DMS 273 (cell line): ENCODE data around the gene TMEM72.
A peak's percentile ranks its signal among the peaks of the same experiment; 100 is the strongest.

Source experiments
- DNase-seq: peaks from one replicate; lab custom pipeline; 2025; ENCODE audit not compliant: unreplicated experiment; lab: John Stamatoyannopoulos, UW

Gene TMEM72

DNA sequence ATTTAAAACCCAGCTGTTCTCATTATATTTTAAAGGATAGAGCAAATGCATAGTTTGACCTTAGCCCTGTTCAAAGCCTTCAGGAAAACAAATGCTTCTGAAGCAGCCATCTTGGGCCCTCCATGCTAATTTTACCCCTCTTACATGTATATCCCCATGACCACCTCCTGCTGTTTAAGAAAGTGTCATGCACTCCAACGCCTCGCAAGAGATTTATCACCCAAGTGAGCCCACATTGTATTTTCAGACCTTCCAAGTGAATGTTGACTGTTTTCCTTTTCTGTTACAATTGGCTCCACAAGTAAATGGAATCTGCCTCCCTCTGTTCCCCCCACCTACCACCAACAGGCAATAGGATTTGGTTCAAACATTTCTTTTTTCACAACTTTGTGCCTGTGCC, 5.3 kb downstream of the TMEM72 start:
- no peak for DNase-seq

DNA sequence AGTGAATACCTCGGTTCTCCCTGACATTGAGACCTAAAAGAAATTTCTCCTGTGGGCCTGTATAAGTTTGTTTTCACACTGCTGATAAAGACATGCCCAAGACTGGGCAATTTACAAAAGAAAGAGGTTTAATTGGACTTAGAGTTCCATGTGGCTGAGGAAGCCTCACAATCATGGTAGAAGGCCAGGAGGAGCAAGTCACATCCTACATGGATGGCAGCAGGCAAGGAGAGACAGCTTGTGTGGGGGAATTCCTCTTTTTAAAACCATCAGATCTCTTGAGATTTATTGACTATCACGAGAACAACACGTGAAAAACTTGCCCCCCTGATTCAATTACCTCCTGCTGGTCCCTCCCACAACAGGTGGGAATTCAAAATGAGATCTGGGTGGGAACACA, 6.7 kb downstream of the TMEM72 start:
- DNase-seq, result no peak

DNA sequence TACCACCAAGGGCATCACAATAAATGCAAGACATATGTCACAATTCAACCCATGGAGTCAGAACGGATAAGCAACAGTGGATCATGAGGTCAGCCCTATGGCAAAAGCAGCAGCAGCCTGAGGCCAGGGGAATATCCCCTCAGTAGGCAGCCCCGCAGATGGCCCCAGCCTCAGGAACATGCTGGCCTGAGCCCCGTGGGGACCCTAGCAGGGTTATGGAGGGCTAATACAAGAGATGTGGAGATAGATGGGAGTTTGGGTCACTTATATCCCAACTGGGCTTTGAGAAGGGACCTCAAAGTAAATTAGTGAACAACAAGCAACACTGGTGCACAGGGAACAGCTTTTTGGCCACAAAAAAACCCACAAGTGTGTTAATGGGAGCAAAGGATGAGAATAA, 9.1 kb downstream of the TMEM72 start:
- no peak for DNase-seq

DNA sequence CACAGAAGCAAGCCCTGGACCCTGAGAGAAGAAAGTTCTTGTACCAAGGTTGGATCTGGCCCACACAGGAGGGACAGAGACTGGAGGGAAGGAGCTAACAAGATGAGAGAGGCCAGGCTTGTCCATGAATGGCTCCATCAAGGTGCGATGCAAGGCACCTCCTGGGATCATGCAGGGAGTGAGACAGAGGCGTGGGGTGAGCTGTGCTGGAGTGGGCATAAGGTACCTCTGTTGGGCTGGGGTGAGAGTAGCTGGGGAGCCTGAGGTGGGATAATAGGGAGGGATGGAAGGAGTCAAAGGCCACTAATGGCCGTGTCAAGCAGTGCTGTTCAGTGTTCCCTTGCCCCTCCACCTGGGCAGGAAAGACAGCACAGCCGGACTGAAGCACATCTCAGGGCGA, 9.9 kb downstream of the TMEM72 start:
- DNase-seq, result no peak

DNA sequence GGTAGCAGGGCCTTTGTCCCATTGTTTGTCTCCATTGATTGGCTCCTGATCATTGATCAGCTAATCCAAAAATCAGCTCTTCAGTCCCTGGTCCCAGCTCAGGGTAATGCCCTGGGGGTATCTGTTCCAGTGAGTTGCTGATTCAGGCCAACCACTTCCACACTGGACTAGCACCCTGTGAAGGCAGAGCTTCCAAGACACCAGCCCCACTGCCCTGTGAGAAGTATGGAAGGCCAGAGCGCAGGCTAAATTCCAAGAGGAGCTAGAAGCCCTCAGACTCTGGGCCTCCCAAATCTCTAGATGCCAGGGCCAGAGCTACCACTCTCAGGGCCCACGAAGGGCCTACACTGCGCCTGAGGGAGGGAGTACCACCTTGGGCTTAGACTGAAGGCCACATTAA, 10.4 kb downstream of the TMEM72 start:
- no peak for DNase-seq

DNA sequence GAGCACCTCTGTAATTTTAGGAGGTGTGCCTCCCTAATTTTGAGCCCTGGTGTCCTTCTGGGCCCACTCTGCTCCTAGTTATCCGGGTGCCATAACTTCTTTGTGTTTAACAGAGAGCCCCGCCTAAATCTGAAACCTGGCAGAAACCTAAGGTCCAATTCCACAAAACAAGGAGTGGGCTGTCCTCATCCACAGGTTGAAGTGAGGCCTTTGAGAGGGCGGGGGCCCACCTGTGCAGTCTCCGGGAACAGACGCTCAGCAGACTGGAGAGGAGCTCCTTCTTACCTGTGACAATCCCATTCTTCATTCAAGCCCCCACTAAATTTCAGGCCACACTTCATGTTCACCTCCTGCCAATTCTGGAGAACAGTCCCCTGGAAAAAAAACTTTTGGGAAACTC, 10.9 kb downstream of the TMEM72 start:
- no peak for DNase-seq

DNA sequence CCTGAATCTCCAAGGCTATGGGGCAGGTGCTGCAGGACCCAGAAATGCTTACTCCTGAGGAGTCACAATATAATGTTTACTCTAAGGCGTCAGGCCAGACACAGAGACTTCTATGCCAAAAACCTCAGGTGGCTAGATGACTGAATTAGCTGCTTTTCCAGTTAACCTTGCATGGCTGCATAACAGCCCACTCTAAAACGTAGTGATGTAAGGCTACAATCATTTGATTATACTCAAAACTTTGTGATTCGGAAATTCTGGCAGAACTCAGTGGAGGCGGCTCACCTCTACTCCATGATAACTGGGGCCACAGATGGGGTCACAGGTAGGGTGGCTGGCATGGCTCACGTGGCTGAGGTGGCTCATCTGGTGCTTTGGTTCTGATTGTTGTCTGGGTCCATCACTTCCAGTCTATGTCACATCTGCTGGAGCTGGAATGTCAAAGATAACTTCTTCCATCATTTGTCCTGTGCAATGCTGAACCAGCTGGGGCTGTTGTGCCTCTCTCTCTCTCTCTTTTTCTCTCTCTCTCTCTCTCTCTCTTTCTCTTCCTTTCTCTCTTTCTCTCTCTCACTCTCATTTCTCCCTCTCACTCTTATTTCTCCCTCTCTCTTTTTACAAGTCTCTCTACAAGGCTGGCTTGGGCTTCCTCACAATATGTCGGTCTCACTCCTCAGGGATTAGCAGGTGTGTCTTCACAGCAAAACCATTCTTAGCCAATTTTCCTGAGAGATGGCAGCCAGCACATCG, 11.8 kb downstream of the TMEM72 start:
- DNase-seq, result no peak

DNA sequence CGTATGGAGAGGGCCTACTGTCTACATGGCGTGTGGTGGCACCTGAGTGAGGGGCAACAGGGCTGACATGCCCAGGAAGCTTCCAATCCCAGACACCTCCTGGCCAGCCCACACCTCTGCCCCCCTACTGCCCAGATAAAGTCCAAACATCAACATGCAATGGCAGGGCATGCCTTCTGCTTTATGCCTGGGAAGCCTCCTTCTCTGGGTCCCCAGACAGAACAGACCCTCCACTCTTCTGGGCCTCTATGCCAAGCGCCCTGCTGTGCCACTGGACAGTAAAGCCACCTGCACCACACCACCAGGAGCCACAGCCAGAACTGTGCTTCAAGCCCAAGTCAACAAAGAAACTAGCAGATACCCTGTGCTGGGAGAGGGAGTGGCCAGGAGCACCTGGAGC, 12.5 kb downstream of the TMEM72 start:
- no peak for DNase-seq

DNA sequence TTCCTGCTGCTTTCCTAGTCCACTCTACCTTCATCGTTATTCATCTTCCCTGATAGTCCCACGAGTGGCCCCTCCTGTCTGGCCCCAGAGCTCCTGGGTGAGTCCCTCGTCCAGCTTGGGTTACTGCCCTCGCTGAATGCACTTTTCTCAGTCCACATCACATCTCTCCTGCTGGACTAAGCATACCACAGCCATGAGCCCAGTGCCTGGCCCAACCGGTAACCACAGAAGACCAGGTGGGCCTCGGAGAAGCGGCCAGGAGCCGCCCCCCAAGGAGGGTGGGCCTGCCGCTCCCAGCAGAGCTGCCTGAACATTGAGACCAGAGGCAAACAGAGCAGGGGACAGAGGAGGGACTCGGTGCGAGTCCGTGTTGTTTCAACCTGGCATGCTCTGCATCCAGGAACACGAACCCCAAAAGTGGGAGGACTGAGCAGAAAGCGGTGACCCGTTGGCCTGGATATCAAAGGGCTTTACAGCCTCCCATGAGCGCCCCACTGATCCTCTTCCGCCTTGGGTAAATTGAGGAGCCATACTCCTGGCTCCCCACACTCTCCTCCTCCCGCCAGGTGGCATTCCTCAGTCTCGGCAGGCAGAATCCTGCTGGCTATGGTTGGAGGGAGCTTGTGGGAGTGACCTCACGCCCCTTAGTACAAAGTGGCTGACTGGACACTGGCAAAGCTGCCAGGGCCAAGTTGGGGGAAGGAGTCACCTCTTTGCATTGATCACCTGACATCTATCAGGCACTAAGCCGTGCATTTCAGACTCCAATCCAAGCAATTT, 13.3 kb downstream of the TMEM72 start:
- no peak for DNase-seq

DNA sequence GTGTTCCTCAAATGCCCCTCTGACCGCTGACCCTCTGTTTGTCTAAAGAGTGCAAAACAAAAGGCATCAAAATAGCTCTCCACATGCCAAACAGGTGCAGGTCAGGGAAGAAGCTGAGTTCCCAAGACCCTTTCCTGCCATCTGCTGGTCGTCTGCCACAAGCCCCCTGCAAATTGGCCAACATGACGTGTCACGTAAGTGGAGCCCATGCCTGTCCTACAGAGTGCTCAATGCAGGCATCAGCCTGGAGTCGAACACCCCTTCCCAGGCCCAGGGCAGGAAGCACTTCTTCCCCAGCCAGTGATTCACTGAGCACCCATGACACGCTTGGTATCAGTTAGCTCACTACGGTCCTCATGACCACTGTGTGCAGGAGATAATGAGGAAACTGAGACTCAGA, 14.1 kb downstream of the TMEM72 start:
- DNase-seq, result peak; percentile 60

DNA sequence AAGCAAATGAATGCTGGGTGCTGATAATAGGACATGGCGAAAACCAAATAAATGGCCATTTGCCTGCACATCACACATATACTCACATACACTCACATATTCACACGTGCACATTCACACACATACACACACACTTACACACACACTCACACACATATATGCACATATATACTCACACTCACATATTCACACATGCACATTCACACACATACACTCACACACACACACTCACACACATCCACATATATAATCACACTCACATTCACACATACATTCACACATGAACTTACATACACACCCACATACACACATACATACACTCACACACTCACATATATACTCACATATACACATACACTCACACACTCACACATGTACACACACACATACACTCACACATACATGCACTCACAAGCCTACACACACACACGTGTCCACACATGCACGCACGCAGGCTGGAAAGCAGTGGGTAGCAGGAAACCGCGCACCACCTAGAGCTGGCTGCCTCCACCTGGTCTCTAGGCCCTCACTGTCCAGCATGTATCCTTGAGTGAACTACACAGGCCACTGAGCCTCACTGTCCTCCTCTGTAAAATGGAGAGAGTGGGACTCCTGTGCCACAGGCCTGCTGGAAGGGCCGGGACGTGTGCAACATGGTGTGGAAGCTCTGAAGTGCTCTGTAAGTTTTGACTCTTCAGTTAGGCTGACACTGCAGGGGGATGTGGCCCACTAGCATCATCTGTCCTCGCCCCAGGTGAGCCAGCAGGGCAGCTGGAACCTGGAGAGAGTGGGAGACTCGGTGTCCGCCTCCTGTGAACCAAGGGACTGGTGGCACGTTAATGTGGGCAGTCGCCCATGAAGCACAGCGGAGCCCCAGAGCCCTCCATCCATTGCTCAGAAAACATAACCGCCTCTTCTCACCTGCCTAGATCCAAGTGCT, 14.9 kb downstream of the TMEM72 start:
- DNase-seq, result no peak

DNA sequence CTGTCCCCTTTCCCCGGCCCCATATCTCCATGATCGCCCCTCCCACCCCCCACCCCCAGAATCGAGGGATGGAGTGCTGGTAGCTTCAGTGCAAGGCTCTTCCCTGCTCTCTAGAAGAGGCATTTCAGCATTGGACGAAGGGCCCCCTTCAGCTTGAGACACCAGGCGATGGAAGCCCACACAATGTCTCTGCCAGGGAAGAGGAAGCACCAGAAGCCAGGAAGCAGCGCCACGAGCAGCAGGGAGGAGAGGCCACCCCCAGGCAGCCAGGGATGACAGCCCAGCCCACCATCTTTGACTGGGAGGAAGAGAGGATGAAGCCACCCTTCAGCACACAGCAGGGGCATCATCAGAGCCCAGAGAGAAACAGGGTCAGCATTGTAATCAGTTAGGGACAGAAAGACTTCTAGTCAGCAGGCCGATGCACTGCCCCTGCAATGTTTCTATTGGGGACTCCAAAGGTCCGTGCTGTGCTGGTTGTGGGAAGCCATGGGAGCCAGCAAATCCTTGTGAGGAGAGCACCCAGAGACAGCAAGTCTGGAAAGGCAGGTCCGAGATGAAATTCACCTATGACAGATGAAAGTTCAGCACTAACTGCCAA, 15.7 kb downstream of the TMEM72 start:
- no peak for DNase-seq

DNA sequence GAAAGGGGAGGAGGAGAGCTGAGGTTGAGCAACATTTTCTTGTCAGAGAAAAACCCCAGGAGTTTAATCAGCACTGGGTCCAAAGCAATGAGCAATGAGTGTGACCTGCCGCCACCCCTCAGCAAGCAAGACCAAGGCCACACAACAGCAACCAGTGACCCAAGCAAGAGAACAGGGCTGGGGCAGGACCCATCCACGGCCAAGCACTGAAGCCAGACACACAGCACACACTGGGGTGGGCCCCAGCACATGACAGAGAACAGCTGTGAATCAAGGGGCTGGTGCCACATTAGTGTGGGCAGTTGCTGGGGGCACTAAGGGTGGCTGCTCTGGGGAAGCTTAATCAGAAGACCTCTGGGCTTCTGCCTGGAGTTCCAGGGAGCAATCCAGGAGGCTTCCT, 16.2 kb downstream of the TMEM72 start:
- no peak for DNase-seq

DNA sequence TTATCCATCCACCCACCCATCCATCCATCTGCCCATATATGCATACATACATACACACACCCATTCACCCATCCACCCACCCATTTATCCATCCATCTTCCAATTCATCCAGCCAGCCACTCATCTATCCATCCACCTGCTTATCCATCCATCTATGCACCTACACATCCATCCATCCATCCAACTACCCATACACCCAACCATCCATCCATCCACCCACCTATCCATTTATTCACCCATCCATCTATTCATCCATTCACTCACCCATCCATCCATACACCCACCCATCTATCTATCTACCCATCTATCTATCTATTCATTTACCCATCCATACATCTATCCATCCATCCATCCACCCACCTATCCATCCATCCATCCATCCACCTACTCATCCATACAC, 17.3 kb downstream of the TMEM72 start:
- DNase-seq, result no peak

DNA sequence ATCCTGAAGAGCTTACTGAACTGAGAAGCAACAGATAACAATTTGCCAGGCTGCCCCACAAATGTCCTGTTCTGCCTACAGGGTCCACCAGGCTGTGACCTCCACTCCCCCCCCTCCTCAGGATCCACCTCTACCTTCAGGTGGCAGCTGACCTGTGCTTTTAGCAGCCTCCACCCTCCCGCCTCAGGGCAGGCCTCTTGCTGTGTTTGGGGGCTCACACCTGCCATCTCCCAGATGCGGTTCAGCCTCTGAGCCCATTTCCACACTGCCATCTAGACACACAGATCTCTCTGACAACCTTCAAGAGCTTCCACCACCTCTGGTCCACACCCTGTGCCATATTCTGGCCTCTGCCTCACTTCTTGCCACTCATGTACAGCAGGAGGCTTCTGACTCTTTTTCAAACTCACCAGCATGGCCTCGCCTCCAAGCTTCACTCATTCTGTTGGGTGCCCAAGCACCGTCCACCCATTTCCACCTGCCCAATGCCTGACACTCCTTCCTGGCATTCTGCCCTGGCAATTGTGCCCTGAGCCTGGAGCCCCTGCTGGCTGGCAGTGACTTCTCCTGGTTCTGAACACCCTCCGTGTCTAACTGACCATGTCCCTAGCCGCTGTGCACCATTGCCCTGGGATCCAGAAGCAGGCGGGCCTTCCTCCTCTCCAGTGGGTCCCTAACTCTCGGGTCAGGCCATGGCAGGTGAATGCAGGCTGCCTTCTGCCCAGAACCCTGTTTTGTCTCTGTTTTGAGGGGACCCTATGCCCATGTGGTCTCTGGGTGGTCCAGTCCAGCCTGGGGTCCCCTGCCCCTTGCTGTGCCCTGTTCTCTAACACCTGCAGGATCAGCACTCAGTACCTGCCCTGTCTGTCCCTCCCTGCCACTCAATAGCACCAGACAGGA, 18.5 kb downstream of the TMEM72 start:
- DNase-seq, result no peak

DNA sequence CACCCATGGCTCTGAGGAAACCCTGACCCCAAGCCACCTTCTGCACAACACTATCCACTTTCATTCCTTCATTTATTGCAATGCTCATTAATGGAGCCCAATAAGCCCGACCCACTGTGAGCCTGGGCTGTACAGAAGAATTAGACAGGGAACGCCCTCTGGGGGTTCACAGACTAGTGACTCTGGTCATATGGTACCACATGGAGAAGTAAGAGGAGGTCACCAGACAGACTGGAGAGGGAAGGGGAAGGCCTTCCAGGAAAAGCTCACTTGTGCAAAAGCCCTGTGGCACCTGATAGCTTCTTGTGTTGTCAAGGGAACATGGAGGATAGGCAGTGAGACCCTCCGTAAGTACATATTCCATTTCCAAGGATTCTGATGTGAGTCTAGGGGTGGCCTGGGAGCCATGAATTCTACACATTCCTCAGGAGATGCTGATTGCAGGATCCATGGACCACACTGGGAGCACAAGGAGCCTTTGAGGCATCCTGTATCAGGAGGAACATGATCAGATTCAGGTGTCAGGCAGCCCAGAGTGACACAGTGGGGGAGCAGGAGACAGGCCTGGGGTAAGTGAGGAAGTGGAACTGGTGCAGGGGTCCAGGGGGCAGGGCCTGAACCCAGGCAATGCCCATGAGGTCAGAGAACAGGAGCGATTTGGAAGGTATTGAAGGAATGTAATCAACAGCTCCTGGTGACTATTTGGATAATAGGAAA, 19.9 kb downstream of the TMEM72 start:
- DNase-seq, result no peak

DNA sequence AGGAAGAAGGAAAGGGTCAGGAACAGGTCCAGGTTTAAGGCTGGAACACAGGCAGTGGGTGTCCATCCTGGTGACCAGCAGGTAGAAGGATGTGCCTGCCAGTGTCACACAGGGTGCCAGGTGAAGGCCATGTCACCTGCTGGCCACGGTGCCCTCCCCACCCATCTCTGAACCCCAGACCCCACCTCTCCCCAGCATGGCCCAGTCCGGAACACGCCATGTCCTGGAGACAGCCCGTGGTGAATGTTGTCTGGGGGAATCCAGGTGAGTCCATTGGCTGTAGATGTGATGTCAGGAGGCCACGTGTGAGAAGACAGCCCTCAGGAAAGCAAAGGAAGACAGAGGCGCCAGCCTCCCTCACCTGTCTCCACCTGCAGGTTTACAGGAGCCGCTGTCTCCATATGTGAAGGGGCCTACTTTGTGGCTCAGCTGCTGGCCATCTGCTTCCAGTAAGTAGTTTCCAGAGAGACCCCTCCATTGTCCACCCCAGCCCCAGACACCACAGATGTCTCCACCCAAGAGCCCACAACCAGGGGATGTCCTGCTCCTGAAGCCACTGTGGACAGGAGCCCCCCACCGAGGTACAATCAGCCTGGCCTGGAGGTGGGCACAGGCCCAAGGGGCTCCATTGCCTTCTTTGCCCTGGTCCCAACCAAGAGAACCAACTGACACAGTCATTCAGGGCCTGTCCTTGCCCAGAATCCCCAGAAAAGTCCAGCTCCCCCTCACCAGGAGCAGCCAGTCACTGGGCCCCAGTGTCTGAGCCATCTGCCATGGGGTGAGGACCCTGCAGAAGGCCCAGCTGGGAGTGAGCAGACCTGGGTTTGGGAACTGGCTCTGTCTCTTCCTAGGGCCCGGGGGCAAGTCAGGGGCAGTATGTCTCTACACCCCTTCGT, 20.7 kb downstream of the TMEM72 start:
- no peak for DNase-seq
